Stomach smooth muscle (tissue), 2 donors: ENCODE data around the gene HMGCS2.

Experiments used
- H3K27ac ChIP-seq: one replicate; pipeline ENCODE4 v1.7.0; 2013; ENCODE audit warnings: mild to moderate bottlenecking, low read length, inconsistent platforms
- H3K27me3 ChIP-seq, 2 donors: one replicate each; pipeline ENCODE4 v1.7.0; 2013; ENCODE audit warnings: low read length in 2 of 2; ENCODE audit not compliant: insufficient read depth in 2 of 2, control insufficient read depth in 1 of 2
- H3K36me3 ChIP-seq, 2 donors: one replicate each; pipeline ENCODE4 v1.7.0; 2013; ENCODE audit warnings: low read length in 2 of 2; ENCODE audit not compliant: control insufficient read depth in 2 of 2, insufficient read depth in 2 of 2
- H3K4me1 ChIP-seq: one replicate; pipeline ENCODE4 v1.7.0; 2013; ENCODE audit warnings: low read length; ENCODE audit not compliant: control insufficient read depth, insufficient read depth
- H3K4me3 ChIP-seq, 2 donors: one replicate each; pipeline ENCODE4 v1.7.0; 2013; ENCODE audit warnings: low read length in 2 of 2
- H3K9ac ChIP-seq, 2 donors: one replicate each; pipeline ENCODE4 v1.7.0; 2013; ENCODE audit warnings: low read length in 2 of 2, mild to moderate bottlenecking in 1 of 2
- H3K9me3 ChIP-seq, 2 donors: one replicate each; pipeline ENCODE4 v1.7.0; 2013; ENCODE audit warnings: low read length in 2 of 2; ENCODE audit not compliant: control insufficient read depth in 2 of 2
- donor health status: healthy.
- donor health status: Pancreatic carcinoma.

Gene HMGCS2

GRCh38 chr1:119778886-119779560 lies 10.3 kb upstream of the HMGCS2 start:
- no peak overlapping the region for H3K27ac ChIP-seq
- peaks cover 11% of the 10 kb centered on the region for H3K4me1 ChIP-seq
- H3K27me3 ChIP-seq, result no peaks in the 10 kb centered on the region
- H3K36me3 ChIP-seq, result no peaks in the 10 kb centered on the region
- no peak overlapping the region for H3K9ac ChIP-seq
- H3K4me3 ChIP-seq, result no peak overlapping the region
- no peaks in the 10 kb centered on the region for H3K9me3 ChIP-seq

GRCh38 chr1:119778359-119778758 lies 9.7 kb upstream of the HMGCS2 start:
- H3K4me1 ChIP-seq, result peaks cover 7% of the 10 kb centered on the region
- H3K9me3 ChIP-seq, result no peaks in the 10 kb centered on the region
- no peaks in the 10 kb centered on the region for H3K36me3 ChIP-seq
- H3K9ac ChIP-seq, result no peak overlapping the region
- no peak overlapping the region for H3K27ac ChIP-seq
- H3K4me3 ChIP-seq, result no peak overlapping the region
- no peaks in the 10 kb centered on the region for H3K27me3 ChIP-seq

- Histone ChIP-seq H3K4me1 (peaks cover 6% of the 10 kb centered on the region), H3K9ac (no peak overlapping the region), H3K4me3 (no peak overlapping the region), H3K27me3 (no peaks in the 10 kb centered on the region), H3K27ac (no peak overlapping the region), H3K36me3 (no peaks in the 10 kb centered on the region), H3K9me3 (no peaks in the 10 kb centered on the region)
These were observed 6.2 kb upstream of the HMGCS2 start for GRCh38 chr1:119774746-119775490.

GRCh38 chr1:119773711-119774241 lies 5.1 kb upstream of the HMGCS2 start:
- Histone ChIP-seq H3K9me3 (no peaks in the 10 kb centered on the region), H3K9ac (no peak overlapping the region), H3K4me1 (peaks cover 3% of the 10 kb centered on the region), H3K4me3 (no peak overlapping the region), H3K27me3 (no peaks in the 10 kb centered on the region), H3K36me3 (no peaks in the 10 kb centered on the region), H3K27ac (no peak overlapping the region)

DNA sequence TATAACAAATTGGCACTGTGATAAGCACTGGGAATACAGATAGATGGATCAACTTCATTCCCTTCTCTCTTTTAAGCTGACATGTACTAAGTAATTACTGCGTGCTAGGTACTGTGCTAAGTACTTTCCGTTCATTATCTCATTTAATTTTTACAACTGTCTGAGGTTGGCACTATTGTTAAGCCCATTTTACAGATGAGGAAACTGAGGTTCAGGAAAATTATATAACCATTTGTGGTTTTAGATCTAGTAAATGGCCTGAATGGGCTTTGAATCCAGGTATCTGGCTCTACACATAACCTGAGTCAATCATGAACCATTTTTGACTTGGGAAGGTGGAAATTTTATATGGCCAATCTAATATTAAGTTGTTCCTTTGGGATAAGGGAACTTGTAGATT lies 3.6 kb upstream of the HMGCS2 start:
- Histone ChIP-seq H3K9me3 (no peaks in the 10 kb centered on the region), H3K4me1 (peaks cover 6% of the 10 kb centered on the region), H3K27me3 (no peaks in the 10 kb centered on the region), H3K9ac (no peak overlapping the region), H3K27ac (no peak overlapping the region), H3K4me3 (no peak overlapping the region), H3K36me3 (no peaks in the 10 kb centered on the region)

DNA sequence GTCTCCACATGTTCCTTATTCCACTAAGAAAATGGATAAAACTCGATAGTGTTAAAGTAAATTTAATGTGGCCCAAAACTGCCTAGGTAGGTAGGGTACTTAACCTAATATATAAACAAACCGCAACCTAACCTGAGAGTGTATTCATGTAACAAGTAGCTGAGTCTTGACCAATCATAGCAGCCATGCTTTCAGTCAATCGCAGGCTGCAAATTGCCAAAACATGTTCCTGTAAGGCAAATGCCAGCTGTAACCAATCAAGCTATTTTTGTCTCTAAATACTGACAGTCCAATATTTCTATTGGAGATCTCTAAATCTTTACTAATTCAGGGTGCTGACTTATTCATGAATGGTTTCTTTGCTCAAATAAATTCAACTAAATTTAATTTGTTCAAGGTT lies 3.1 kb upstream of the HMGCS2 start:
- Histone ChIP-seq H3K4me3 (no peak overlapping the region), H3K9me3 (no peaks in the 10 kb centered on the region), H3K36me3 (no peaks in the 10 kb centered on the region), H3K27me3 (no peaks in the 10 kb centered on the region), H3K9ac (no peak overlapping the region), H3K27ac (no peak overlapping the region), H3K4me1 (peaks cover 7% of the 10 kb centered on the region)

GRCh38 chr1:119771016-119771415 lies 2.3 kb upstream of the HMGCS2 start:
- Histone ChIP-seq H3K9ac (no peak overlapping the region), H3K36me3 (no peaks in the 10 kb centered on the region), H3K27me3 (no peaks in the 10 kb centered on the region), H3K27ac (no peak overlapping the region), H3K4me3 (no peak overlapping the region), H3K4me1 (peaks cover 15% of the 10 kb centered on the region), H3K9me3 (no peaks in the 10 kb centered on the region)

DNA sequence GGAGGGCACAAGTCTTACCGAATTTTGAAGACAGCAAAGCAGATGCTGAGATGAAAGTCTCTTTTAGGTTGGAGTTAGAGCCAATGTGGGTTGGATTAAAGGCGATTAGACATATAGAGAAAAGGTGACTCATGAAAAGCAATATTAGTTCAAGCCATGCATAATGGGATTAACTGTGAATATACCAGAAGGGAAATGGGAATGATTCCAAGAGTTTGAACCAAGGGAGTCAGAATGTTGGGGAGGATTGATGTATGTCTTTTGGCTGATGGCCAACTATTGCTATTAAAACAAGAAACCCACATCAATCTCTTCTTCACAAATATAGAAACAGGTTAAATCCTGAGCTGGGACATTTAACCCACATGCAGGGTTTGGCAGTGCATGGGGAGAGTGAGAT lies 1.2 kb downstream of the HMGCS2 start:
- Histone ChIP-seq H3K27ac (no peak overlapping the region), H3K9me3 (peaks cover 0 to 4% of the 10 kb centered on the region in 2 donors), H3K4me1 (peaks cover 18% of the 10 kb centered on the region), H3K36me3 (no peaks in the 10 kb centered on the region), H3K9ac (no peak overlapping the region), H3K27me3 (no peaks in the 10 kb centered on the region), H3K4me3 (no peak overlapping the region)

GRCh38 chr1:119766374-119766794 lies 2.3 kb downstream of the HMGCS2 start:
- Histone ChIP-seq H3K9me3 (peaks cover 0 to 4% of the 10 kb centered on the region in 2 donors), H3K27me3 (no peaks in the 10 kb centered on the region), H3K27ac (no peak overlapping the region), H3K36me3 (no peaks in the 10 kb centered on the region), H3K4me3 (no peak overlapping the region), H3K9ac (no peak overlapping the region), H3K4me1 (peaks cover 18% of the 10 kb centered on the region)

DNA sequence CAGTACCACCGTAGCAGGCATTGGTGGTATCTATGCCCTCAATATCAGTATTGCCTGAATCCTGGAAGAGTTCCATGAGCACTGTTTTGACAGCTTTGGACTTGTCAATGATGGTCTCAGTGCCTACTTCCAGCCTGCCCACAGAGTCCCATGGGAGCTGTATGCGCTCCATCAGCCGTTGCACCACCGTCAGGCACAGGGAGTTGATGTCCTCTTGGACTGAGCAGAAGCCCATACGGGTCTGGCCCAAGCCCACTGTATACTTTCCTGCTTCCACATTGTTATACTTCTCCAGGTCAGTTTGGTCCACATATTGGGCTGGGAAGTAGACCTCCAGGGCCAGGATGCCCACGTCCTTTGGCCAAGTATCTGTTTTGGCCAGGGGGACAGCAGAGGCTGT lies 4.5 kb downstream of the HMGCS2 start:
- H3K27ac ChIP-seq, result no peak overlapping the region
- H3K36me3 ChIP-seq, result no peaks in the 10 kb centered on the region
- no peaks in the 10 kb centered on the region for H3K27me3 ChIP-seq
- H3K4me1 ChIP-seq, result peaks cover 18% of the 10 kb centered on the region
- H3K9ac ChIP-seq, result no peak overlapping the region
- no peak overlapping the region for H3K4me3 ChIP-seq
- H3K9me3 ChIP-seq, result peaks cover 0 to 4% of the 10 kb centered on the region in 2 donors

- H3K4me3 ChIP-seq, result no peak overlapping the region
- H3K4me1 ChIP-seq, result peaks cover 13% of the 10 kb centered on the region
- H3K9me3 ChIP-seq, result peaks cover 0 to 4% of the 10 kb centered on the region in 2 donors
- no peak overlapping the region for H3K27ac ChIP-seq
- no peaks in the 10 kb centered on the region for H3K36me3 ChIP-seq
- H3K27me3 ChIP-seq, result no peaks in the 10 kb centered on the region
- no peak overlapping the region for H3K9ac ChIP-seq
These were observed 5.8 kb downstream of the HMGCS2 start for GRCh38 chr1:119762953-119763352.
